Caco-2 (cell line): ENCODE measurements around the gene SELPLG. TPM values are rescaled to one million over a fixed set of nuclear protein-coding genes. Genes with fewer than 3 reads are reported as not detected.

Source experiments
- BruUV-seq: library from RNA; stranded (reverse); fragments of 400-500 nt; replicated peaks from 2 replicates; lab custom pipeline; 2021; lab: Mats Ljungman, UMichigan
- CTCF ChIA-PET: fragments of 300-600 bp; sonication (Branson Sonifier 250); formaldehyde crosslinking; loops from one replicate; lab custom pipeline; 2022; ENCODE audit warnings: antibody characterized with exemption; lab: Charles Lee
- POLR2A ChIA-PET: fragments of 300-600 bp; sonication (Branson Sonifier 250); formaldehyde crosslinking; loops from one replicate; lab custom pipeline; 2022; ENCODE audit warnings: antibody characterized with exemption; lab: Charles Lee
- DNase-seq, 2 experiments: peaks; one replicate each; pipeline versions ENCODE4 v3.0.0 to v3.0.0-alpha.2; 2020 to 2022
- H3K27me3 ChIP-seq: replicated peaks from 2 replicates; pipeline ENCODE4 v1.6.0; 2011; ENCODE audit warnings: low read length; ENCODE audit not compliant: control insufficient read depth, insufficient read depth
- H3K36me3 ChIP-seq: 2 replicates; pipeline ENCODE4 v1.5.1; 2011; ENCODE audit warnings: low read length; ENCODE audit not compliant: control insufficient read depth, insufficient read depth
- H3K4me1 ChIP-seq: fragments of 250-450 bp; sonication (Bioruptor Pico); 2 replicates; pipeline ENCODE4 v1.5.1; 2020; ENCODE audit warnings: mild to moderate bottlenecking
- H3K4me3 ChIP-seq: 2 replicates; pipeline ENCODE4 v1.5.1; 2011; ENCODE audit warnings: low read depth, mild to moderate bottlenecking, control low read depth, low read length
- H3K9me3 ChIP-seq: fragments of 250-450 bp; sonication (Bioruptor Pico); 2 replicates; pipeline ENCODE4 v1.5.1; 2020; ENCODE audit warnings: mild to moderate bottlenecking, moderate library complexity
- H3K27ac Mint-ChIP-seq: one replicate; pipeline ENCODE4 v1.8.0; 2022; ENCODE audit warnings: mixed read lengths; ENCODE audit not compliant: unreplicated experiment
- H3K27me3 Mint-ChIP-seq: one replicate; pipeline ENCODE4 v1.8.0; 2022; ENCODE audit warnings: mixed read lengths; ENCODE audit not compliant: insufficient read depth, unreplicated experiment
- H3K36me3 Mint-ChIP-seq: one replicate; pipeline ENCODE4 v1.8.0; 2022; ENCODE audit warnings: mild to moderate bottlenecking, mixed read lengths; ENCODE audit not compliant: insufficient read depth, unreplicated experiment
- H3K4me1 Mint-ChIP-seq: one replicate; pipeline ENCODE4 v1.8.0; 2022; ENCODE audit warnings: low read depth, mixed read lengths; ENCODE audit not compliant: unreplicated experiment
- H3K4me3 Mint-ChIP-seq: one replicate; pipeline ENCODE4 v1.8.0; 2022; ENCODE audit warnings: mild to moderate bottlenecking, moderate library complexity, mixed read lengths; ENCODE audit not compliant: unreplicated experiment
- H3K9me3 Mint-ChIP-seq: one replicate; pipeline ENCODE4 v1.8.0; 2022; ENCODE audit warnings: mixed read lengths; ENCODE audit not compliant: unreplicated experiment
- intact Hi-C: fragments of 100-400 bp; cut with micrococcal nuclease; formaldehyde crosslinking; loops from one replicate; pipeline ENCODE4 v1.10.0; 2022; ENCODE audit not compliant: unreplicated experiment
- total RNA-seq: library from RNA; stranded (reverse); gene quantifications from 2 replicates; pipeline ENCODE4 v1.2.3, GENCODE V29; 2022
- TF ChIP-seq, protein P1 (sequence below), 2 experiments: fragments of 200-600 bp in 1 of 2; IDR thresholded peaks; 1 replicate in 1 of 2; 2 replicates in 1 of 2; pipeline versions ENCODE4 v1.5.1 to v1.8.0; 2011 to 2022; ENCODE audit warnings: antibody characterized with exemption in 1 of 2, control low read depth in 1 of 2, inconsistent platforms in 1 of 2, low read depth in 1 of 2, low read length in 1 of 2, mild to moderate bottlenecking in 1 of 2, moderate library complexity in 1 of 2; ENCODE audit not compliant: insufficient read depth in 1 of 2, severe bottlenecking in 1 of 2, unreplicated experiment in 1 of 2

The SELPLG gene
- total RNA-seq, 1 experiment from 2014 or later, result 0.23 TPM

DNA sequence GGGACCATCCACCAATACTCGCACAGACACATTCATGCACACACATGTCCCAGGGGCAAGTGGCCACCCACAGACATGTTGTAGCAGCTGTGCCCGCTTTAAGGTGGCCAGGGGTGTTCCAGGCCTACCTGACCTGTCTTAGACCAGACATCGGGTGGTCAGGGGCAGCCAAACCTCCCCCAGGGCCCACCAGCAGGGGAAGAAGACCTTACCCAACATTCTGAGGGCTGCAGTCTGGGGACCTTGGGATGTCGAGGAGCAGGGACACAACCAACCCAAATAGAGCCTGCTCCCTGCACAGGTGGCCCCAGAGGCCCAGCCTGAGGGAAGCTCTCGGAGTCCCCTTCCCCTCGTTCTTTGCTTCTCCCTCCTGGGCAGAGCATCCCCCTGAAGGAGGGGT lies 34.2 kb downstream of the SELPLG start:
- DNase-seq, result no peak
- Histone ChIP-seq H3K4me3 (no peak overlapping the region), H3K27me3 (no peaks in the 10 kb centered on the region), H3K9me3 (no peaks in the 10 kb centered on the region), H3K36me3 (no peaks in the 10 kb centered on the region), H3K4me1 (no peaks in the 10 kb centered on the region)
- Mint-ChIP-seq H3K36me3 (no peaks in the 10 kb centered on the region), H3K4me1 (no peaks in the 10 kb centered on the region), H3K9me3 (no peaks in the 10 kb centered on the region), H3K27me3 (peaks cover 4% of the 10 kb centered on the region), H3K4me3 (no peak overlapping the region), H3K27ac (no peak overlapping the region)
- no TSS peak for BruUV-seq
- CTCF ChIA-PET, result no interaction called here
- intact Hi-C loops, result no loop called here
- POLR2A ChIA-PET, result no interaction called here
- TF ChIP-seq, protein P1, sequence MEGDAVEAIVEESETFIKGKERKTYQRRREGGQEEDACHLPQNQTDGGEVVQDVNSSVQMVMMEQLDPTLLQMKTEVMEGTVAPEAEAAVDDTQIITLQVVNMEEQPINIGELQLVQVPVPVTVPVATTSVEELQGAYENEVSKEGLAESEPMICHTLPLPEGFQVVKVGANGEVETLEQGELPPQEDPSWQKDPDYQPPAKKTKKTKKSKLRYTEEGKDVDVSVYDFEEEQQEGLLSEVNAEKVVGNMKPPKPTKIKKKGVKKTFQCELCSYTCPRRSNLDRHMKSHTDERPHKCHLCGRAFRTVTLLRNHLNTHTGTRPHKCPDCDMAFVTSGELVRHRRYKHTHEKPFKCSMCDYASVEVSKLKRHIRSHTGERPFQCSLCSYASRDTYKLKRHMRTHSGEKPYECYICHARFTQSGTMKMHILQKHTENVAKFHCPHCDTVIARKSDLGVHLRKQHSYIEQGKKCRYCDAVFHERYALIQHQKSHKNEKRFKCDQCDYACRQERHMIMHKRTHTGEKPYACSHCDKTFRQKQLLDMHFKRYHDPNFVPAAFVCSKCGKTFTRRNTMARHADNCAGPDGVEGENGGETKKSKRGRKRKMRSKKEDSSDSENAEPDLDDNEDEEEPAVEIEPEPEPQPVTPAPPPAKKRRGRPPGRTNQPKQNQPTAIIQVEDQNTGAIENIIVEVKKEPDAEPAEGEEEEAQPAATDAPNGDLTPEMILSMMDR (IDR thresholded peaks at IDR 0.05; ENCODE audit: insufficient read depth in 1 of 2, low read depth in 1 of 2, low read length in 1 of 2, severe bottlenecking in 1 of 2, unreplicated experiment in 1 of 2), result no peak

DNA sequence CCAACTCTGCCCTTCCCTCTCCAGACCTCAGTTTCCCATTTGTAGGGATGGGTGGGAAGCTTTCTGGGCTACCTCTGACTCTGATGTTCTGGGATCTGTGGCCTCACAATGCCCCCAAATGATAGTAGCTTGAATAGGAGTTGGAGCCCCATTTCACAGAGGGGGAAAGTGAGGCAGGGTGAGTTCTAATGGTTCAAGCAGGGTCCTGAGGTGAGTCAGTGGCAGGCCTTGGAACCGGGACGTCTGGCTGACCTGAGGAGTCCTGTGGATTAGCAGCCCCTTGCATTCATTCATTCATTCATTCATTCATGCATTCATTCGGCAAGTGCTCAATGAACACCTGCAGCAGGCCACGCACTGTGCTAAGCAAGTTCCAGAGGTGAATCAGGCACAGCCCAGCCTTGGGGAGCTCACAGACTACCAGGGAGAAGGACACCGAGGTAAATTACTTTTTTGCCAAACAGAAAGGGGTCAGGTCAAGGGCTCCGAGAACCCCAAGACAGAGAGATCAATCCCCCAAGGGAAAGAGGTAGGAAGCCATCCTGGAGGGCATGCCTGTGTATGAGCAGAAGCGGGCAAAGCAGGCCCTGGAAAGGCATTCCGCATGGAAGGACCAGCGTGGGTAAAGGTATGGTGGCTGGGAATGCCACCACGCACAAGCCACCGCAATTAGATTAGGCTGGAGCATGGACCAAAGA lies 35.0 kb downstream of the SELPLG start:
- H3K27ac Mint-ChIP-seq, result no peak overlapping the region
- no peaks in the 10 kb centered on the region for H3K4me1 ChIP-seq
- no peaks in the 10 kb centered on the region for H3K9me3 ChIP-seq
- H3K36me3 ChIP-seq, result no peaks in the 10 kb centered on the region
- H3K4me1 Mint-ChIP-seq, result no peaks in the 10 kb centered on the region
- ChIA-PET CTCF (no interaction called here), POLR2A (no interaction called here)
- H3K9me3 Mint-ChIP-seq, result no peaks in the 10 kb centered on the region
- no peak overlapping the region for H3K4me3 Mint-ChIP-seq
- TF ChIP-seq, protein P1 (IDR thresholded peaks at IDR 0.05; ENCODE audit: insufficient read depth in 1 of 2, low read depth in 1 of 2, low read length in 1 of 2, severe bottlenecking in 1 of 2, unreplicated experiment in 1 of 2), result no peak
- no peaks in the 10 kb centered on the region for H3K36me3 Mint-ChIP-seq
- no peak overlapping the region for H3K4me3 ChIP-seq
- intact Hi-C loops, result no loop called here
- H3K27me3 Mint-ChIP-seq, result no peaks in the 10 kb centered on the region
- no TSS peak for BruUV-seq
- no peak for DNase-seq
- no peaks in the 10 kb centered on the region for H3K27me3 ChIP-seq

DNA sequence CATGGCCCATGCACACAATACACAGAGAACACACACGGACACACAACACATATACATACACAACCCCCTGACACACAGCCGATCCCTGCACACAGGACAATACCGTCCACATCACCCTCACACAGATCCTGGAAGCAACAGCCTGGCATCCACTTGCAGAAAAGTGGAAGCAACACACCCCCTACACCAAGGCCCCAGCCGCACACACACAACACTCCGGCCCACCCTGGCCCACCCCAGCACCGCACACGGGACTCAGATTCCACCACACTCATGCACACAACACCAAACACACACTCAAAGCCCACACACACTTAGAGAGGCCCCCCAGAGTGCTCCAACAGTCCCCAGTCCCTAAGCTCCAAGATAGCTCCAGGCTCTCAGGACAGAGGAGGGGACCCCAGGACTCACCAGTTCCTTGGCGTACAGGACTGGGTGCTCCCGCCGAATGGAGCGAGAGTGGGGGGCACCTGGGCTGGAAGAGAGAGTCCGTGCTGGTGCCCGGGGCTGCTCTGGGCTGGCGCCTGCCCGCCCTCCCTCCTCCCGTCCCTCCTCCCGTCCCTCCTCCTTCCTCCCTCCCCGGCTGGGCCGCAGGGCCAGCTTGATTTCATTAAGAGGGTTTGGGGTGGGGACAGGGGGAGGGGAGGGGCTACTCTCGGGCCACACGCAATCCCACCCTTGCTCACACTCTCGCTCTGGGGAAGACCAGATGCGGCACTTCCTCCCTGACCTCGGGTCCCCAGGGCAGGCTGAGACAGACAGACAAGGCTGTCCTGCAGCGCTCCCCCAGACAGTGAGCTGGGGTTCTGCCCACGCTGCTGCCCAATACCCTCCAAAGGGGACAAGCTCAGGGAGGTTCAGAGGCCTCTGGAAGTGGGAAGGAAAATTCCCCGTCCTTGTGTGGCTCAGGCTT lies 35.9 kb downstream of the SELPLG start, which contains the start of gene TMEM119:
TMEM119 (minus strand) TSS at position 526 of the 913 bp plus-strand sequence. CDS start 5,701 bp downstream, outside the sequence.
- no peaks in the 10 kb centered on the region for H3K36me3 Mint-ChIP-seq
- ChIA-PET POLR2A (no interaction called here), CTCF (no interaction called here)
- H3K4me1 Mint-ChIP-seq, result no peaks in the 10 kb centered on the region
- H3K27me3 Mint-ChIP-seq, result no peaks in the 10 kb centered on the region
- no peaks in the 10 kb centered on the region for H3K36me3 ChIP-seq
- no peaks in the 10 kb centered on the region for H3K27me3 ChIP-seq
- TF ChIP-seq, protein P1 (IDR thresholded peaks at IDR 0.05; ENCODE audit: insufficient read depth in 1 of 2, low read depth in 1 of 2, low read length in 1 of 2, severe bottlenecking in 1 of 2, unreplicated experiment in 1 of 2), result no peak
- intact Hi-C loops, result no loop called here
- no peak within 1 kb of the TSS for H3K4me3 ChIP-seq
- H3K4me1 ChIP-seq, result no peaks in the 10 kb centered on the region
- H3K9me3 Mint-ChIP-seq, result no peaks in the 10 kb centered on the region
- no peak within 1 kb of the TSS for H3K4me3 Mint-ChIP-seq
- H3K9me3 ChIP-seq, result no peaks in the 10 kb centered on the region
- no peak for DNase-seq
- H3K27ac Mint-ChIP-seq, result no peak within 1 kb of the TSS
- BruUV-seq, result no TSS peak
